TTC549 (cell line): ENCODE results near the gene CPLX1.
"Not testable (repeated sequence)": the region's sequence is repeated elsewhere in the genome, so short reads cannot be mapped to it uniquely, and the experiment has no call there.

Experiments
- FAIRE-seq: peaks from 2 replicates; lab custom pipeline; 2012; peaks lifted over from hg19 to GRCh38; lab: Jason Lieb, UNC

Gene CPLX1

DNA sequence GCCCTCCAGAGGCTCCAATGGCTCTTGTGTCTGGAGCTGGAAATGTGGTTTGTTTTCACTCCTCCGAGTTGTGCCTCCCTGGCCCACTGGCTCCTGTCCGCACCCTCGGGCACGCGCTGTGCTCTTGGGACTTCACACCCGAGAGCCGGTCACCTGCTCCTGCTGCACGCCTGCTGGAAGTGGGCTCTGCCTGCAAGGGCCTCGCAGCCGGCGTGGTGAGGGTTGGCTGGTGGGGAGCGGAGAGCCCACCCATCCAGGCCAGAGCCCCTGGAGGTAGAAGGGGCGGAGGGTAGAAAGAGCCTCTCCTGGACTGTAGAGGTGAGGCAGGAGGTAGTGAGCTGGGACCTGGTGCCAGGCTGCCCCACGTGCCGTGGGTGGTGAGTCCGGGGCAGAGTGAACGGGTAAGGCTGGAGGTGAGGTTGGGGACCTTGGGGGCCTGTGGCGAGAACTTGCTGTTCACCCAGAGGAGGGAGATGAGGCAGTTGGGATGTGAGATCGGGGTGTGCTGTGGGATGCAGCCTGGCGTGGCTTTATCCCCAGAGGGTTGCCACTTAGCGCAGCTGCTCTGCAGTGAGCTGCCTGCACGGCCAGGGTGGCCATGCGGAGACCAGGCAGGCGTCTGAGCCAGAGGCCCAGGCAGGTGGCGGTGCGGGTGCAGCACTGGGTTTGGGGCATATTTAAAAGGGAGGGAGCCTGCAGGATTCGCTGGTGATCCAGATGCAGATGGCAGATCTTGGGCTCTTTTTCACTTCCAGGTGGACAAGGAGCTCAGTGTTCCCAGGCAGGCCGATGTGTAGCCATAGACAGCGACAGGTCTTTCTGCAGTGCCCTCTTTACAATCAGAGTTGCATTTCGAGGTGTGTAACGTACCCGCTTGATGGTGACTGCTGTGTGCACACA lies 71.5 kb downstream of the CPLX1 start:
- no peak for FAIRE-seq

DNA sequence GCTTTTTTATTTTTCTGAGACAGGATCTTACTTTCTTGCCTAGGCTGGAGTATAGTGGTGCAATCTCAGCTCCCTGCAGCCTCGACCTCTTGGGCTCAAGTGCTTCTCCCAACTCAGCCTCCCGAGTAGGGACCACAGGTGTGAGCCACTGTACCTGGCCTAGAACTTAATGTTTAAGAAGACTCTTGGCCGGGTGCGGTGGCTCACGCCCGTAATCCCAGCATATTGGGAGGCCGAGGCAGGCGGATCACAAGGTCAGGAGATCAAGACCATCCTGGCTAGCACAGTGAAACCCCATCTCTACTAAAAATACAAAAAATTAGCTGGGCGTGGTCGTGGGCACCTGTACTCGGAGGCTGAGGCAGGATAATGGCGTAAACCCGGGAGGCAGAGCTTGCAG lies 72.7 kb downstream of the CPLX1 start:
- not testable (repeated sequence) for FAIRE-seq

DNA sequence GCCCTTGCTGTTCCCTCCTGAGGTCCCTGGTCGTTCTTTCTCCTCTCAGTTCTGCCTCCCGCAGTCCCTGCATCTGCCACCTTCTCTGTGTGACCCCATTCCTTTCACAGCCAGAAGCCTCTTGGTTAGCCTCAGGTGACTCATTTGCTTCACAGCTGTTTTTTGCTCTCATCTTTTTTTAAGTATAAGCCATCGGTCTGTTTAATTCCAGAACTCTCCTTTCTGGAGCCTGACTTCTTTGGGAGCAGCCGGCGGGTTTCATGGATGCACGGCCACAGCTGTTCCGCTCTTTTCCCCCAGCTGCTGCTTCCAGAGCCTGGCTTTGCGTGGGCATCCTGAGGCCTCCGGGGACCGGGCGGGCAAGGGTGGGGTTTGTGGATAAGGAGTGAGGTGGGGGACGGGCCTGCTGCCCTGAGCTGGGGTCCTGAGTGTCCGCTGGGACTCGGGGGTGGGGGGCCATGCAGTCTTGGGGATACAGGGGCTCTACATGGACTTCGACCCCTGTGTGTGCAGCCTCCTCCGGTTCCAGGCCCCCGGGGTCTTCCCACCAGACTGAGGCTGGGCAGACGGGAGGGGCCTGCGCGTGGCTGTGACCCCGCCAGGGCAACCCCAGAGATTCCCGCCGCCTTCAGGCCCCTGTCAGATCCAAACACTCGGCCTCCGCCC lies 73.6 kb downstream of the CPLX1 start:
- FAIRE-seq: no peak

GRCh38 chr4:751676-752075 lies 74.3 kb downstream of the CPLX1 start:
- no peak for FAIRE-seq

DNA sequence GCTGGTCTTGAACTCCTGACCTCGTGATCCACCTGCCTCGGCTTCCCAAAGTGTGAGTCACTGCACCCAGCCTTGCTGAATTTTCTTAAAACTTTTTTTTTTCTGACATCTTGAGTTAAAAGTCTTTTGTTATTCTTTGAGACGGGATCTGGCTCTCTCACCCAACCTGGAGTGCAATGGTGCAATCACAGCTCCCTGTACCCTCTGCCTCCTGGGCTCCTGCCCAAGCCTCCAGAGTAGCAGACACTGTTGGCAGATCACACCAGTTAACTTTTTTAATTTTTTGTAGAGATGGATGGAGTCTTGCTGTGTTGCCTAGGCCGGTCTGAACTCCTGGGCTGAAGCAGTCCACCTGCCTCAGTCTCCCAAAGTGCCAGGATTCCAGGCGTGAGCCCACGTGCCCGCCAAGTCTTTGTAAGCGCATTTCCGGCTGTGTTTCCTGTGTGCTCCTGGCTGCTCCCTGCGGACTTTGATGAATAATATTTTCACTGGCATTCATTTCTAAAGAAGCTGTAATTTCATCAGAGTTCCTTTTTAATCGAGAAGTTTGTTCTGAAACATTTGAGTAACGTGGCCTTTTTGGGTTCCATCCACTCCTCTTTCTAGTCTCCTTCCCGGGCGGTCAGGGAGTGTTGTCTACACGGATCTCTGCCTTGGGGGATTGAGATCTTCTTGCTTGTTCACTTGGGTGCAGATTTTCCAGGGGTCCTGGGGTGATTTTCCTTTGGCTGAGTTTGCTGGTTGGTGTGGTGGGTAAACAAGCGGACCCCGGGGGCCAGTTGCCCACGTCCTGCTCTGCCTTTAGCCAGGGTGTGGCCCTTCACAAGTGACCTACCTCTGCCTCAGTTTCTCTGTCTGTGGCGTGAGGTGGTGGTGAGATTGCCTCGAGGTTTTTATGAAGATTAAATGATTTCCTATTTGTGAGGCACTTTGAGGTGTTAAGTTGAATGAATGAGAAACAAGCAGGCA lies 75.9 kb downstream of the CPLX1 start:
- FAIRE-seq: no peak

DNA sequence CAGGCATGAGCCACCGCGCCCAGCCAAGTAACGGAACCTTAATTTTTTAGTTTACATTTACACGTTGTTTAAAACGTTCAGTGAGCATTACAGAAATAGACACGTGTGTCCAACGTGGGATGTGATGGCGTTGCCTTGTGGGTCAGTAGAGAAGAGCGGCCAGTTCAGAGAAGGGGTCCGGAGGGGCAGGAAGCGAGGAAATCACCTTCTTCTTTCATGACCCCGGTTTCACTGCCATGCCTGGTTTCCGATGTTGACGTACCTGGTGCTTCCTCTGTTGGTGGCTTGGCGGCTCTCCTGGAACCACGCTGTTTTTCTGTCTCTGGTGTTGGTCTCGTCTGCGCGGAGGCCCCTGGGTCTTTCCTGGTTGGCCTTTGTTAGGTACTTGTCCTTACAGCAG lies 77.5 kb downstream of the CPLX1 start:
- FAIRE-seq: no peak

- no peak for FAIRE-seq
Measured at GRCh38 chr4:747546-748170, 78.3 kb downstream of the CPLX1 start.

- no peak for FAIRE-seq
Measured at GRCh38 chr4:744212-744841, 81.6 kb downstream of the CPLX1 start.

- no peak for FAIRE-seq
Measured at GRCh38 chr4:743463-744211, 82.3 kb downstream of the CPLX1 start.

DNA sequence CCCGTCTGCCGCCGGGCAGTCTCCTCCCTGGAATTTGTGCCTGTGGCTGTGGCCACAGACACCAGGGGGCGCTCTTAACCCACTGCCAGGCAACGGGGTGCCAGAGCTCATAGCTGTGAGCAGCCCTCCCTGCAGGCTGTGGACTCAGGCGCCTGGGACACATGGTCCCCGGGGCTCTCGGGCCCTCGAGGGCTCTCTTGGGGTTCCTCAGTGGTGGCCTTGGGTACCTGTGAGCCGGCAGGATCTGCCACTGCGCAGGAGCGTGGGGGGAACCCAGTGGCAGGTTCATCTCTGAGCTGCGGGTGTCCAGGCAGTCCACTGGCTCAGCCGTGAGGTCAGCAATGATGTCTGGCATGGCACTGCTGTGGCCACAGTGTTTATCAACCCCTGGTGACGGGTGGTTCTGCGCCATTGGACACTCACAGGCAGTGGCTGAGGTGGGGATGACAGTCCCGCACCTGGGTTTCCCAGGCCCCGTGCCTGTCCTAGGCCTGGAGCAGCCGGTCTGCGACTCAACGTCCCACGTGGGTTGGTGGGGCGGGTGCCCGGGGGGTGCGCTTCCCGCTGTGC lies 83.1 kb downstream of the CPLX1 start:
- no peak for FAIRE-seq

DNA sequence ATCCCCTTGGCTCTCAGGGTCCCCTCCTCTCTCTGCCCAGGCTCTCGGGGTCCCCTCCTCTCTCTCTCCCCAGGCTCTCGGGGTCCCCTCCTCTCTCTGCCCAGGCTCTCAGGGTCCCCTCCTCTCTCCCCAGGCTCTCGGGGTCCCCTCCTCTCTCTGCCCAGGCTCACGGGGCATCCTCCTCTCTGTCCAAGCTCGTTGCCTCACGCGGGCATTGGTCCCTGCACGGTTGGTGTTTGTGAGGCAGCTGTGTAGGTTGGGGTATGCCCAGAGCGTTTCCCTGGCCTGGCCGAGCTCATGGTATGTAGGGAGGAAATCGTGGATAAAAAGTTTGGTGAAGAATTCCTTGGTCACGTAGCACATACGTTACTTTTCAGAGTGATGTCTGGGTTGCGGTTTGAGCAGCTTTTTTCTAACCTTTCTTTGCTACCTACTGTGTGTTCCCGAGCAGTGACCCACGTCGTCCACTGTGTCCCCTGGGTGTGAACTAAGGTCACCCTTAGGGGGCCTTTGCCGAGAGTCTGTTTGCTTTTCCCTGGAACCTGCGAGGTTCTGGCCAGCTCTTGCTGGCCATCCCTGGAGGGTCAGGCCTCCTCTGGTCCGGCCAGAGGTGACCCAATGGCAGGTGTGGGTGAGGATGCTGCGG lies 83.7 kb downstream of the CPLX1 start:
- no peak for FAIRE-seq

DNA sequence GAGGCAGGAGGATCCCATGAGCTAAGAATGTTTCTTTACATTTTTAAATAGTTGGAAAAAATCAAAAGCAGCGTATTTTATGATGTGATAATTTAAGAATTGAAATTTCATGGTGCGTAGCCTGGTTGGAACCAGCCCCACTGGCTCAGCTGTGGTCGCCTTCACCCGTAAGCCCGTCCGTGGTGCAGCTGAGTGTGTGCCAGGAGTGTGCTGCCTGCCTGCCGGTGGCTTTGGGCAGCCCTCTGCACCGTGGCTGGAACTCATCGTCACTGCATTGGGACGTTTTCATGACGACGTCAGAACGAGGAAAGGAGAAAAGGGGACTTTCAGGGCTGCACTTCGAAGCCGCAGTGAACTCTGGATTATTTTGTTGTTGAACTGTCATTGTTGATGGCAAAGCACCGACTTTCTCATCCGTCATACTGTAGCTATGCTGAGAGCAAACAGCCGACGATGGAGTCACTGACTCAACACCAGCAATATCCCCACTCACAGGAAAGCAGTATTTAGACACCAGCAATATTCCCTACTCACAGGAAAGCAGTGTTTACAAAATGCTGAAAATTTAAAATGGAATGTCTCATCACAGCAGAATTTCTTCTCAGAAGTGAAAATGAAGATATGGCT lies 85.2 kb downstream of the CPLX1 start:
- FAIRE-seq: no peak

DNA sequence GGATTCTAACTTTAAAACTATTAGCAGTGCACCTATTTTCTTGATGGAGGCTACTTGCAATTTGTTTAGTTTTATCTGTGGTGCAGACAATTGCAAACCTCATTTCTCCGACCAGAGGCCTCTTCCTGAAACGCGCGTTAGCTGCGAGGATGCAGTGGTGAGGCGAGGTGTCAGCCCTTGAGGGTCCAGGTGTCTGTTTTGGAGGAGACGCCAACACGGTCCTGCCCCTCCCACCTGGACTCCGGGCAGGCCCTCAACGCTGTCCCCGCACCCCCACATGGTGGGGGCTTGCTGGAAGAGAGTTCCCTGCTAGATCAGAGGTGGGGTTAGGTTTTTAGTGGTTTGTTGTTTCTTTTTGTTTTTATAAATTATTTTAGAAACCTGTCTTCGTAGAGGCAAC lies 85.9 kb downstream of the CPLX1 start:
- FAIRE-seq: no peak

DNA sequence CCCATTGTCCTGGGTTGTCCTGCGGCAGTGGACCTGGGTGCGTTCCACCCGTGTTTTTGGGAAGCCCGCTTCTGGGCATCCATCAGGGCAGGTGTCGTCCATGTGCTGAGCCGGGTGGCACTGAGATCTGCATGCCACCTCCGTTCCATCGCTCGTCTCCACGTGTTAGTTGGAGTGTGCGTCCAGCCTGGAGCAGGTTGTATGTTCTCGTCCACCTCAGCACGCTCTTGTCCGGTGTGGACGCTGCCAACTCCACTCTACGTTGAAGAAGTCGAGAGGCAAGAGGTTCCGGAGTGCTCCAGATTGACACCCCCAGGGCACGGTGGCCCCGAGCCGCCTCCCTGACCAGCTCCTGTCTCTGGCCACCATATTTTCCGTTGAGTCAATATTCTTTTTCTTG lies 86.4 kb downstream of the CPLX1 start:
- FAIRE-seq: no peak

DNA sequence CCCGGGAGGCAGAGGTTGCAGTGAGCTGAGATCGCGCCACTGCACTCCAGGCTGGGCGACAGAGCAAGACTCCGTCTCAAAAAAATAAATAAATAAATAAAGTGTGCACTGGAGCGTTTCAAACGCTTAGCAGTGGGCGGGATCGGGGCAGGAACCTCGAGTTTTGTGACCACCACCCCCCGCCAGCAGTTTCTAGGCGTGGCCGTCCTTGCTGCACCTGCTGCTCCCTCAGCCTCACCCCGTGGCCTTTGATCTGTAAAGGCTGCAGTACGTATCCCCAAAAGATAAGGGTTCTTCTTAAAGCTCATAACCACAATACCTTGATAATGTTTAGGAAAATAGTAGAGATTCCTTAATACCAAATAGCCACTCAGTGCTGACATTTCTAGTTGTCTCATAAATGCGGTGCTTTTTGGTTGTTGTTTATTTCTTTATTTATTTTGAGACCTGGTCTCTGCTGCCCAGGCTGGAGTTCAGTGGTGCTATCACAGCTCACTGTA lies 87.1 kb downstream of the CPLX1 start:
- no peak for FAIRE-seq

DNA sequence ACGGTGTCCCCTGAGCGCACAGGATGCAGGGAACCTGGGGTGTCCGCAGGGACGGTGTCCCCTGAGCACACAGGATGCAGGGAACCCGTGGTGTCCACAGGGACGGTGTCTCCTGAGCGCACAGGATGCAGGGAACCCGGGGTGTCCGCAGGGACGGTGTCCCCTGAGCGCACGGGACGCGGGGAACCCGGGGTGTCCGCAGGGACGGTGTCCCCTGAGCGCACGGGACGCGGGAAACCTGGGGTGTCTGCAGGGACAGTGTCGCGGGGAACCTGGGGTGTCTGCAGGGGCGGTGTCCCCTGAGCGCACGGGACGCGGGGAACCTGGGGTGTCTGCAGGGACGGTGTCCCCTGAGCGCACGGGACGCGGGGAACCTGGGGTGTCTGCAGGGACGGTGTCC lies 89.4 kb downstream of the CPLX1 start:
- not testable (repeated sequence) for FAIRE-seq

GRCh38 chr4:735583-735982 lies 90.3 kb downstream of the CPLX1 start:
- no peak for FAIRE-seq
